Tibial nerve (tissue), 4 donors: ENCODE data around the gene EPB41L4A. TPM values are rescaled to one million over a fixed set of nuclear protein-coding genes. Genes with fewer than 3 reads are reported as not detected.
"Not testable (repeated sequence)": the region's sequence is repeated elsewhere in the genome, so short reads cannot be mapped to it uniquely, and the experiment has no call there.

Source experiments
- DNase-seq, 2 donors: peaks; one replicate each; pipeline ENCODE4 v3.0.0-alpha.2; 2019; ENCODE audit warnings: low spot score in 2 of 2
- H3K27ac ChIP-seq, 4 donors: fragments of 200-600 bp; sonication (generic) in 3 of 4; one replicate each; pipeline ENCODE4 v1.5.1; 2017 to 2019; ENCODE audit warnings: mild to moderate bottlenecking in 1 of 4
- H3K27me3 ChIP-seq, 2 donors: fragments of 200-600 bp; sonication (generic) in 1 of 2; one replicate each; pipeline versions ENCODE4 v1.5.1 to v1.6.0; 2017 to 2019
- H3K36me3 ChIP-seq, 3 donors: fragments of 200-600 bp; sonication (generic); one replicate each; pipeline ENCODE4 v1.5.1; 2018 to 2019
- H3K4me1 ChIP-seq, 4 donors: fragments of 200-600 bp; sonication (generic) in 3 of 4; one replicate each; pipeline ENCODE4 v1.5.1; 2017 to 2019
- H3K4me3 ChIP-seq, 4 donors: fragments of 200-600 bp; sonication (generic) in 3 of 4; one replicate each; pipeline ENCODE4 v1.5.1; 2017 to 2019; ENCODE audit warnings: mild to moderate bottlenecking in 1 of 4, moderate library complexity in 1 of 4
- H3K9me3 ChIP-seq, 4 donors: fragments of 200-600 bp; sonication (generic) in 3 of 4; one replicate each; pipeline ENCODE4 v1.5.1; 2017 to 2019
- EP300 ChIP-seq, 2 donors: sonication (generic); formaldehyde crosslinking; IDR thresholded peaks; one replicate each; pipeline ENCODE4 v1.6.1; 2017; ENCODE audit warnings: antibody characterized with exemption in 2 of 2, mild to moderate bottlenecking in 1 of 2
- POLR2A ChIP-seq, 2 donors: fragments of 450-650 bp; IDR thresholded peaks; one replicate each; pipeline ENCODE4 v1.6.1; 2017; ENCODE audit warnings: antibody characterized with exemption in 2 of 2, mild to moderate bottlenecking in 2 of 2, moderate library complexity in 2 of 2
- whole genome bisulfite sequencing, 2 donors: methylation state at CpG; one replicate each; pipeline ENCODE4 v1.1.5; 2018; 5-methylcytosine and 5-hydroxymethylcytosine counted together
- total RNA-seq, 4 donors: library from RNA; depleted of rRNA; stranded (reverse); fragments of >200 nt; gene quantifications; one replicate each; pipeline ENCODE4 v1.1.0, GENCODE V29; 2016
- TF ChIP-seq, protein P1 (sequence below), 5 experiments: fragments of 200-600 bp in 3 of 5; fragments of 450-650 bp in 2 of 5; sonication (generic) in 3 of 5; IDR thresholded peaks; one replicate each; pipeline ENCODE4 v1.5.1; 2016 to 2019; ENCODE audit warnings: antibody characterized with exemption in 5 of 5, mild to moderate bottlenecking in 3 of 5, moderate library complexity in 2 of 5

The EPB41L4A gene
- total RNA-seq, 4 donors from 2014 or later, result 10.6 to 38.1 (median 14.4) TPM

DNA sequence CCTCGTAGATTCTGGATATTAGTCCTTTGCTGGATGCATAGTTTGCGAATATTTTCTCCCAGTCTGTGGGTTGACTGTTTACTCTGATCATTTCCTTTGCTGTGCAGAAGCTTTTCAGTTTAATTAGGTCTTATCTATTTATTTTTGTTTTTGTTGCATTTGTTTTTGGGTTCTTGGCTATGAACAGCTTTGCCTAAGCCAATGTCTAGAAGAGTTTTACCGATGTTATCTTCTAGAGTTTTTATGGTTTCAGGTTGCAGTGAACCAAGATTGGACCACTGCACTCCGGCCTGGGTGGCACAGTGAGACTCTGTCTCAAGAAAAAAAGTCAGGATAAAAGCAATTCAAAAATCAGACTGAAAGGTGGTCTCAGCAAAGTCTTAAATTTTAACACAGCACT is 188.5 kb downstream of the EPB41L4A start:
- no peaks in the 10 kb centered on the region for H3K9me3 ChIP-seq
- H3K36me3 ChIP-seq, result peaks cover 0 to 7% (median 0%) of the 10 kb centered on the region in 3 donors
- peaks cover 0 to 16% (median 3%) of the 10 kb centered on the region in 4 donors for H3K4me1 ChIP-seq
- H3K27ac ChIP-seq, result no peak overlapping the region
- no peak for DNase-seq
- H3K27me3 ChIP-seq, result no peaks in the 10 kb centered on the region
- TF ChIP-seq, protein P1, sequence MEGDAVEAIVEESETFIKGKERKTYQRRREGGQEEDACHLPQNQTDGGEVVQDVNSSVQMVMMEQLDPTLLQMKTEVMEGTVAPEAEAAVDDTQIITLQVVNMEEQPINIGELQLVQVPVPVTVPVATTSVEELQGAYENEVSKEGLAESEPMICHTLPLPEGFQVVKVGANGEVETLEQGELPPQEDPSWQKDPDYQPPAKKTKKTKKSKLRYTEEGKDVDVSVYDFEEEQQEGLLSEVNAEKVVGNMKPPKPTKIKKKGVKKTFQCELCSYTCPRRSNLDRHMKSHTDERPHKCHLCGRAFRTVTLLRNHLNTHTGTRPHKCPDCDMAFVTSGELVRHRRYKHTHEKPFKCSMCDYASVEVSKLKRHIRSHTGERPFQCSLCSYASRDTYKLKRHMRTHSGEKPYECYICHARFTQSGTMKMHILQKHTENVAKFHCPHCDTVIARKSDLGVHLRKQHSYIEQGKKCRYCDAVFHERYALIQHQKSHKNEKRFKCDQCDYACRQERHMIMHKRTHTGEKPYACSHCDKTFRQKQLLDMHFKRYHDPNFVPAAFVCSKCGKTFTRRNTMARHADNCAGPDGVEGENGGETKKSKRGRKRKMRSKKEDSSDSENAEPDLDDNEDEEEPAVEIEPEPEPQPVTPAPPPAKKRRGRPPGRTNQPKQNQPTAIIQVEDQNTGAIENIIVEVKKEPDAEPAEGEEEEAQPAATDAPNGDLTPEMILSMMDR (IDR thresholded peaks at IDR 0.05), result no peak
- TF ChIP-seq POLR2A (IDR thresholded peaks at IDR 0.05), result no peak
- TF ChIP-seq EP300 (IDR thresholded peaks at IDR 0.05), result no peak
- 75 to 91% methylated on average over 4 of the region's 4 CpGs for WGBS, 2 donors
- H3K4me3 ChIP-seq, result no peak overlapping the region

DNA sequence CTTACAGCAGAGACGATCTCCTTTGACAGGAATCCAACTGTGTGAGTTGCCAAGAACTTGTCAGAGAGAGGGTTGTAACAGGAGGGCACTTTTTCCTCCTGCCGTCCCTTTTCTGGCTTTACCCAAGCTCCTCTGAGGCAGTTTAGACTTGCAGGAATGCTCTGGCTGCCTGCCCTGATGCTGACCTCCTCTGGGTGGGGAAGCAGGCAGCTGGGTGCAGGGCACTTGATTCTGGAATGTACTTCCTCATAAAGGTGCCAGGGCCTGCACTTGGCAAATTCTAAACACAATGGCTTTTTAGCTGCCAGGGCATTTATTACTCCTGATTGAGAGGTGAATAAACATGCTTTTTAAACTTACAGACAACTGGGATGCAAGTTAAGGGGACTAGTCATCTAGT is 190.4 kb downstream of the EPB41L4A start:
- DNase-seq, result peak; percentile 16 to 26
- Histone ChIP-seq H3K36me3 (peaks cover 0 to 4% (median 0%) of the 10 kb centered on the region in 3 donors), H3K27ac (peak overlapping the region in 2 of 4 donors; percentile 1 to 13), H3K4me1 (peaks cover 0 to 16% (median 3%) of the 10 kb centered on the region in 4 donors), H3K27me3 (no peaks in the 10 kb centered on the region), H3K4me3 (no peak overlapping the region), H3K9me3 (no peaks in the 10 kb centered on the region)
- TF ChIP-seq POLR2A (IDR thresholded peaks at IDR 0.05) (no peak), EP300 (IDR thresholded peaks at IDR 0.05) (peak in 1 of 2 donors; percentile 44)
- TF ChIP-seq, protein P1 (IDR thresholded peaks at IDR 0.05), result no peak
- WGBS, 2 donors, result 0 to 3% methylated on average over 2 of the region's 2 CpGs

DNA sequence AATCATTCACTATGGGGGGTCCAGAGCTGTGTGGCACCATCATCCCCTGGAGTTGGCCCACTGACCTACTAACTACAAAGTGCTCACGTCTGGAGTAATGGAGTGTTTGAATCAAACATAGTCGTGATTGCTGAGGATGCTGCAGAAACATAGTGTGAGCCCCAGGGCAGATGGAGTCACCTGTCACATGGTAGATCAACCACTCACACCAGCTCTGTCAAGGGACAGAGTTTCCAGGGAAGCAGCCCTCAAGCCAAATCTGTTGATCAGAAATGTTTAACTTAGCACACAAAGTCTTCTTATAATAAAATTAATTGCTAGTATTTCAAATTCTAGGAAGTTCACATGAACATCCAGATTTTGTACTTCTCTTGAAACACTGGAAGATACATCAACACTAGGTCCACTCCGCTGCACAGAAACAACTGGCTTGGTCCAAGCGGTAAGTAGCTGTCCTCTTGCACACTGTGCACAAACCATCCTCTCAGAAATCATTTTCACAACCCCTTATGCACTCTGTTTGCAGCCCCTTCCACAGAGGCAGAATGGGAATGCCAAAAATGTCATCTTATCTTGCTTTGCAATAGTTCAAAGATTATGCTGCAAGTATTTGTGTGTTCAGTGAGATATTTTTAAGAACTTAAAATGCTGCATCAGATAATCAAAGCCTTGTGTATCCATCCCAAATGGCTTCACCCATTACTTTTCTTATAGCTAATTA is 191.0 kb downstream of the EPB41L4A start:
- WGBS, 2 donors, result 61 to 63% methylated on average over 4 of the region's 4 CpGs

DNA sequence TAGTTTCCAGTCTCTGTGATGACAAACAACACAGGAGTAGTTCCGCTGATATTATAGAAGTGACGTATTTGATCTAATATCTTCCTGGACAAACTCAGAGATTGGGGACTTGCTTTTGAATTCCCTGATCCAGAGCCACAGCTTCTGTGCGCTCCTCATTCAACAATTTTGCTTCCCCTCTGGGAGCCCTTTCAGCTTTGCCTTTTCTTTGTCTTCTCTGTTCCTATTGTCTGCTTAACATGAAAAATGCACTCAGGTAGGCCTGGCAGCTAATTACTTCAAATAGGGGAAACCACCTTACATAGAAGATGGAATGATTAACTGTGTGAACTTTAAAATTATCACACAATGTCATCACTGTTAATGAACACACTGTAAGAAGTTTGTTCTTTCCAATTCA is 192.9 kb downstream of the EPB41L4A start:
- Histone ChIP-seq H3K4me3 (no peak overlapping the region), H3K27me3 (no peaks in the 10 kb centered on the region)
- 97 to 99% methylated on average over 3 of the region's 3 CpGs for WGBS, 2 donors

More for the DNA sequence above, 191.0 kb downstream of the EPB41L4A start:
- DNase-seq, result no peak
- Histone ChIP-seq H3K4me3 (no peak overlapping the region), H3K36me3 (no peaks in the 10 kb centered on the region), H3K27ac (peak overlapping the region in 2 of 4 donors; percentile 1 to 13), H3K9me3 (no peaks in the 10 kb centered on the region), H3K27me3 (no peaks in the 10 kb centered on the region), H3K4me1 (peaks cover 0 to 16% (median 3%) of the 10 kb centered on the region in 4 donors)
- no peak for TF ChIP-seq POLR2A (IDR thresholded peaks at IDR 0.05)
- TF ChIP-seq EP300 (IDR thresholded peaks at IDR 0.05), result no peak
- TF ChIP-seq, protein P1 (IDR thresholded peaks at IDR 0.05), result no peak

DNA sequence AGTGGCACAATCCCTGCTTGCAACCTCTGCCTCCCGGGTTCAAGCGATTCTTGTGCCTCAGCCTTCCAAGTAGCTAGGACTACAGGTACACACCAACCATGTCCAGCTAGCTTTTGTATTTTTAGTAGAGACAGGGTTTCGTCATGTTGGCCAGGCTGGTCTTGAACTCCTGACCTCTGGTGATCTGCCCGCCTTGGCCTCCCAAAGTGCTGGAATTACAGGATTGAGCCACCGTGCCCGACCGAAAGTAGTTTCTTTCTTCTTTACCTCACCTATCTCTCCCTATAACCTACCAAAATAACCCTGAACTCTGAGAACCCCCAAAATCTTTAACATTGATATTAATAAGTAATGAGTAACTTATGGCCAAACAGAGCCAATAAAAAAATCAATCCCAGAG is 196.1 kb downstream of the EPB41L4A start:
- not testable (repeated sequence) for H3K36me3 ChIP-seq, H3K27me3 ChIP-seq, H3K4me3 ChIP-seq, DNase-seq, H3K4me1 ChIP-seq, H3K27ac ChIP-seq, H3K9me3 ChIP-seq
- WGBS, 2 donors, result 95 to 97% methylated on average over 7 of the region's 7 CpGs

More for the DNA sequence above, 192.9 kb downstream of the EPB41L4A start:
- H3K9me3 ChIP-seq, result no peaks in the 10 kb centered on the region
- no peaks in the 10 kb centered on the region for H3K36me3 ChIP-seq
- peaks cover 0 to 16% (median 3%) of the 10 kb centered on the region in 4 donors for H3K4me1 ChIP-seq
- no peak for DNase-seq
- no peak for TF ChIP-seq POLR2A (IDR thresholded peaks at IDR 0.05)
- TF ChIP-seq EP300 (IDR thresholded peaks at IDR 0.05), result no peak
- TF ChIP-seq, protein P1 (IDR thresholded peaks at IDR 0.05), result no peak
- H3K27ac ChIP-seq, result no peak overlapping the region
